Astrocyte of the spinal cord (primary cell): Measurements from ENCODE around the gene RPS21.

Source experiments
- DNase-seq: peaks from one replicate; pipeline ENCODE4 v3.0.0; 2011; ENCODE audit warnings: low read depth, low spot score
- H3K4me3 ChIP-seq: 2 replicates; pipeline ENCODE4 v1.5.1; 2011; ENCODE audit warnings: low read depth, mild to moderate bottlenecking, low read length, moderate library complexity
- CTCF ChIP-seq: IDR thresholded peaks from 2 replicates; pipeline ENCODE4 v1.5.1; 2012; ENCODE audit warnings: low read depth, mild to moderate bottlenecking, low read length, inconsistent platforms
- in situ Hi-C: cut with HindIII; loops from 2 replicates; pipeline ENCODE4 v1.10.0; 2017; ENCODE audit warnings: low sequenced_read_pairs

Gene RPS21

GRCh38 chr20:62361799-62362589, 24.9 kb upstream of the RPS21 start:
- in situ Hi-C loops: no loop called here
- TF ChIP-seq CTCF: no peak
- no peak overlapping the region for H3K4me3 ChIP-seq
- DNase-seq: no peak

GRCh38 chr20:62362590-62362940, 24.3 kb upstream of the RPS21 start:
- DNase-seq: no peak
- no peak overlapping the region for H3K4me3 ChIP-seq
- in situ Hi-C loops: no loop called here
- no peak for TF ChIP-seq CTCF

- TF ChIP-seq CTCF: peak; percentile 19
- no peak overlapping the region for H3K4me3 ChIP-seq
- no peak for DNase-seq
- in situ Hi-C loops: no loop called here
Measured at GRCh38 chr20:62362991-62363919, 23.6 kb upstream of the RPS21 start.

- no peak for TF ChIP-seq CTCF
- in situ Hi-C loops: no loop called here
- H3K4me3 ChIP-seq: no peak overlapping the region
- no peak for DNase-seq
Measured at GRCh38 chr20:62363920-62364851, 22.7 kb upstream of the RPS21 start.

GRCh38 chr20:62364911-62365736, 21.8 kb upstream of the RPS21 start:
- in situ Hi-C loops: no loop called here
- no peak for DNase-seq
- peak overlapping the region; percentile 58 for H3K4me3 ChIP-seq
- TF ChIP-seq CTCF: no peak
